GM21381 (cell line): ENCODE results near the gene SNRPD3.
"Not testable (repeated sequence)": the region's sequence is repeated elsewhere in the genome, so short reads cannot be mapped to it uniquely, and the experiment has no call there.

ENCODE experiments used
- ATAC-seq: cut with Tn5 transposase; IDR thresholded peaks from one replicate; pipeline ENCODE4 v1.9.1; 2021; ENCODE audit warnings: mild to moderate bottlenecking, moderate library complexity; ENCODE audit not compliant: unreplicated experiment

The SNRPD3 gene

GRCh38 chr22:24606340-24606739 is 50.5 kb downstream of the SNRPD3 start:
- not testable (repeated sequence) for ATAC-seq

GRCh38 chr22:24607429-24607983 is 51.7 kb downstream of the SNRPD3 start:
- not testable (repeated sequence) for ATAC-seq

- ATAC-seq, result not testable (repeated sequence)
These were observed 52.5 kb downstream of the SNRPD3 start for GRCh38 chr22:24608327-24608726.

- not testable (repeated sequence) for ATAC-seq
These were observed 54.1 kb downstream of the SNRPD3 start for GRCh38 chr22:24609888-24610287.

GRCh38 chr22:24614794-24615193 is 59.0 kb downstream of the SNRPD3 start:
- ATAC-seq, result not testable (repeated sequence)

- ATAC-seq, result not testable (repeated sequence)
These were observed 65.4 kb downstream of the SNRPD3 start for GRCh38 chr22:24621244-24621643.

- ATAC-seq, result not testable (repeated sequence)
These were observed 66.8 kb downstream of the SNRPD3 start for GRCh38 chr22:24622596-24622995.
